Activated T-helper 1 cell treated with anti-CD3 and anti-CD28 coated beads, Interleukin-2, amount 50 U/mL, for 16 hours (primary cell): ENCODE results near the gene TMPRSS2.
A peak's percentile ranks its signal among the peaks of the same experiment; 100 is the strongest.

Source experiments
- DNase-seq, 2 donors: peaks; one replicate each; pipeline ENCODE4 v3.0.0-alpha.2; 2020; ENCODE audit warnings: low read depth in 1 of 2, low spot score in 1 of 2

The TMPRSS2 gene

DNA sequence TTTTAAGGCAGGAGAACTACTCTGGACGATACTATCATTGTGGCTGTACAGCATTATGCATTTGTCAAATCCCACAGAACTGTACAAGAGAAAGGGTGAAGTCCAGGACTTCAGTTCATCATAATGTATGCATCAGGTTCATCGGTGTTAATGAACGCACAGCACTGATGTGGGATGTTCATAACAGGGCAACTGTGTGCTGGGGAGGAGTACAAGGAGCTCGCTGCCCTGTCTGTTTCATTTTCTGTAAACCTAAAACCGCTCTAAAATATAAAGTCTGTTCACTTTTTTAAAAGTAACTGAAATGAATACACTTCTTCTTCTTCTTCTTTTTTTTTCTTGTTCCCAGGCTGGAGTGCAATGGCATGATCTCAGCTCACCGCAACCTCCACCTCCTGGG is 25.0 kb downstream of the TMPRSS2 start:
- DNase-seq, result no peak

GRCh38 chr21:41482301-41482700 is 25.7 kb downstream of the TMPRSS2 start:
- no peak for DNase-seq

DNA sequence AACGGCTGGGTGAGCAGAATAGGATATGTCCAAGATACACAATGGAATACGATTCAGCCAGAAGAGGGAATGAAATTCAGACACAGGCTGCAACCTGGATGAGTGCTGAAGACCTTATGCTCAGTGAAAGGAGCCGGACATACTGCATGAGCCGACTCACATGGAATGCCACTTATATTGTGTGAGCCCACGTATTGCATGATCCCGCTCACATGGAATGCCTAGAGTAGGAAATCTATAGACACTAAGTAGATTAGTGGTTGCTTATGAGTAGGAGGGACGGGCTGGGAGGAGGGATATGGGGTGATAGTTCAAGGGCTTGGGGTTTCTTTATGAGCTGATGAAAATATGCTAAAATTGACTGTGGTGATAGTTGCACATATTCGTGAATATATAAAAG is 26.8 kb downstream of the TMPRSS2 start:
- DNase-seq, result no peak

- no peak for DNase-seq
These were observed 27.8 kb downstream of the TMPRSS2 start for GRCh38 chr21:41480086-41480690.

DNA sequence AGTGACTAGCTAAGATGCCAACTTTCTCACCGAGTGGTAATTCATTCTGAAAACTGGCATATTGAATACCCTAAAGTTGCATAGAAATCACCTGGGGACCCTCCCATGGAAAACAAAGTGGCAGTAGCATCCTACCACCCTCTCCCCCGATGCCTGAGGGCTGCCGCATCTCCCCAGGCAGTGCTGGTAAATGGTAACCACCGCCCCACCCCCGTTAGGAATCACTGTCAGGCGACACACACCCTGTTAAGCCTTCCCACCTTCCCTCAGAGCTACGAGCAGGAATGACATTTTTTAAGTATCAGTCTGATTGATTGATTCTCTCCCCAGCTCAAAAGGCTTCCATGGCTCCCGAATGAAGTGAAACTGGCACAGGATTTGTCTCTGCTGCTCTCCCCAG is 28.3 kb downstream of the TMPRSS2 start:
- no peak for DNase-seq

DNA sequence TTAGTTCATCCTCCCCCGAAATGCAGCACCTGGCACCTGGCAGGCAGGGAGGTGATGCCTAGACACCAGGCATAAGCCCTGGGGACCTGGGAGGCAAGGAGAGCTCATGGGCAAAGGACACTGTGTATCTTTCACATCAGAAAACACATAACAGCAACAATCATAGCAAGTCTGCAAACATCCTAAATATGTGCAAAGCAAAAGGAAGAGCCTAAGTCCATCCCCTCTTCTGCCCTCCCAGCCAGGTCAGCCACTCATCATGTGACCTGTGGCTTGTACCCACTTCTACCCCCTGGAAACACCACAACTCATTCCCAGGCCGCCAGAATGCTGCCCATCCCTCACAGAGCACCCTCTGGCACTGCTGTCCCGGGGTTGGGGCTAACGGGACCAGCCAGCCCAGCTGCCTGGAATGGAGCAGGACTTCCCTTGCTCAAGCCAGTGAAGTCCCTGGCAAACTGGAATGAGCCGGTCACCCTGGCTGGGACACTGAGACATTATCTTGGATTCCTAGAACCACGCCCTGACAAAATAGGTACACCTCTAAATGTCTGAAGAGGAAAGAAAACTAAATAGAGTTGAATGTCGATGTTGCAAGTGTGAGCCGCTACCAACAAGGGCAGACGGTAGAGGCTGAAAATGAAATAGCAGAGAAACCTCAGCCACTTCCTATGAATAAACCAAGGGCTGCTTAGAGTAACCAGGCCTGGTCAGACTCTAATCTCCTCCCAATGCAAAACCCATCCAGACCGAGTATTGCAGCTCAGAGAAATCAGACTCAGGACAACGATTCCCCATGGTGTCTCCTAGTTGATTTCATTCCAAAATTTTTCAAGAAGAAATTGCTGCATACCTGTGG is 29.4 kb downstream of the TMPRSS2 start:
- no peak for DNase-seq

DNA sequence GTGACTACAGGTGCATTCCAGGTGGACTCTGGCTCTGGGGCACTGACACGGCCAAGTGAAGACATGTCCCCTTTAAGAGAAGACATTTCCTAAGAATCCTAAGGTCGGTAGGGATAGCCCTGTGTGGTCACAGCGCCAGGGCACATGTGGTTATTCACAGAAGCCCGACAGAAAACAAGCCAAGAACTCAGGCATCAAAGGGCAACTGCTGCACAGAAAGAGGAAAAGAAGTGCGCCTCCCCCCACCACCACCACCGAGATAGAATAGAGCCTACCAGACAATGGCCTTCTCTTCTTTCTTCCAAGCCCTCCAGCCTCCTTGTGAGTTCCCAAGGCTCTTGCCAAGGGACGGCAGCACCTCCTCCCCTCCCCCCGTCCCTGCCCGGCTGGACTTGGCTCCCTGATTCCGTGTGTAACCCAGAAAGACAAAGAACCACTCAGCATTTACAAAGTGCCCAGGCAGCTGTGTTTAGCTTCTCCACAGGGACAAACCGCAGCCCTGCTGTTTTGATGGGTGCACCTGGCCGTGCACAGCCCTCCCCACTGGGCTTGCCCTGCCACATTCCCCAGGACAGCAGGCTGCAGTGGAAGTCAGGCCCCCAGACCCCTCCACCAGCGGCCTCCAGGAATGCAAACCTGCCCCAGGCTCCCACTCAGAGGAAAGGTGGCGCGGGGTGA is 30.2 kb downstream of the TMPRSS2 start:
- no peak for DNase-seq

DNA sequence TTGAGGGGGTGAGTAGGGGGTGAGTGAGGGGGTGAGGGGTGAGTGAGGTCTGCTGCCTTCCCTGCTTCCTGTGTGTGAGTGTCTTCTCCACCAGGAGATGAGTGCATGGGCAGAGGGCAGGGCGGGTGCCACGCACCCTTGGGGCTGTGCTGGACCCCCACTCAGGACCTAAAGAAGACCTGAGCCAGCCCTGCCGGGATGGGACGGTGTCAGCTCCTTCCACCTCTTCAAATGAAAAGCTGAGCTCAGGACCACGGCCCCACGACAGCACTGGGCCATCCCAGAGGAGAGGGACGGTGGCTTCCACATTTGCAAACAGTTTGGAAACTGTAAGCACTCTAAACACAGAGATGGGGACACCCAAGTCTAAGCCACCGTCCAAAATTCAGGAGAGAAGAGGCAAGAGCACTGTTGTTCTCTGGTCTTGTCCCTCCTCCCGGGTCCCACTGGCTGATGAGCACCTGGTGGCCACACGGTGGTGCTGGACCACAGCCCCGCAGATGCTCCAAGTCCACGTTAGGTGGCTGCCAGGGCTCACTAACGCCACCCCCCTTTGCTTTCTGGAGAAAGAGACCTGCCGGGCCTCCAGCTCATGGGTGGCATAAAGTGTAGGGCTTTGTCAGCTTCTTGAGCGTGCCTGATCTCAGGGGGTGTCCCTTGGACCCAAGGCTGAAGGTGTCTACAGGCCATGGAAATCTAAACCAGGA is 32.1 kb downstream of the TMPRSS2 start:
- DNase-seq, result no peak

- no peak for DNase-seq
These were observed 35.0 kb downstream of the TMPRSS2 start for GRCh38 chr21:41472753-41473548.

DNA sequence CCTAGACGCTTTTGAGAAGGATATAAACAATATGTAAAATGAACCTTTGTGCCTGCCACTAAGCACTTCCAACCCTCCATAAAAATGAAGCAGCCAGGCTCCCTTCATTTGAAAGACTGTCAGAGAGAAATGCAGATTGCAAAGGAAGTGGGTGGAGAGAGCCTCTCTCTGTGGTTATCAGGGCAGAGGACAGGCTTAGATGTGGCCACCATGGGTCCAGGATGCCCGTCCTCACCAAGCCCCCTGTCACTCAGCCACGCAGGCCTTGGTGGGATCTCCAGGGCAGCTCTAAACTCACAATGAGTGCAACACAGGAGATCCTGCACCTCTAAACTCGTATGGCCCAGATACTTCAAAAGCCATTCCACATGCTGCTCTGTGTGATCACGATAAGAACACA is 37.9 kb downstream of the TMPRSS2 start:
- DNase-seq, result no peak

GRCh38 chr21:41466024-41466820 is 41.7 kb downstream of the TMPRSS2 start:
- DNase-seq, result no peak

- DNase-seq, result no peak
These were observed 42.7 kb downstream of the TMPRSS2 start for GRCh38 chr21:41465176-41465781.

- DNase-seq, result peak in 1 of 2 donors; percentile 14
These were observed 47.1 kb downstream of the TMPRSS2 start for GRCh38 chr21:41460578-41461527.

DNA sequence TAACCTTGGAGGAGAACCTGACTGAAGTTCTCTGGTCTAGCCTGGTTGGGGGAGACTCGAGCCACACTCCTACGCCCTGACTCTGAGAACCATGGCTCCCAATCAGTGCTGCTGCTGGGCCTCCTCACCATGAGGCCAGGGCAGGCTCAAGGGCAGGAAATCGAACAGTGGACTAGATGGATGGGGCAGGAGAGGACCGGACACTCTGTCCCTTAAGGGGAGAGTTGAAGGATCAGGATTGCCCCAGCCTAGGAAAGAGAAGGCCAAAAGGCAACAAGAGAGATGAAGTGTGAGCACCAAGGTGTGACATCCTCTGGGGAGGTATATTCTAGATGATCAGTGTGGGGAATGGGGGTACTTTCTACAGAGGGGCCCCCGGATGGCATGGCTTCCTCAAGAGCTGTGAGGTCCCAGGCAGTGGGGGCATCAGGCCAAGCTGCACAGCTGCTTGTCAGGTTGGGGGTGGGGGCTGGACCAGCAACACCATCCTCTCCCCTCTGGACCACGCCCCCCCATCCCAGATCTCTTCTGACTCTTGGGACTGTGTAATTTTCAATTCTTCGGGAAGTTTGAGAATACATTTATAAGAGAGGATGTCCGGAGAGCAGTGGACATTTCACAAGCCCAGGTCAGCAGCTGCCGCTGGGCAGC is 47.9 kb downstream of the TMPRSS2 start:
- DNase-seq, result no peak

DNA sequence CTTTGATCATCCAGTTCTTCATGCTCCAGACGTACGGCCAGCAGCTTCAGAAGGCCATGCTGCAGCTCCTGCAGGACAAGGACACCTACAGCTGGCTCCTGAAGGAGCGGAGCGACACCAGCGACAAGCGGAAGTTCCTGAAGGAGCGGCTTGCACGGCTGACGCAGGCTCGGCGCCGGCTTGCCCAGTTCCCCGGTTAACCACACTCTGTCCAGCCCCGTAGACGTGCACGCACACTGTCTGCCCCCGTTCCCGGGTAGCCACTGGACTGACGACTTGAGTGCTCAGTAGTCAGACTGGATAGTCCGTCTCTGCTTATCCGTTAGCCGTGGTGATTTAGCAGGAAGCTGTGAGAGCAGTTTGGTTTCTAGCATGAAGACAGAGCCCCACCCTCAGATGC is 49.4 kb downstream of the TMPRSS2 start:
- DNase-seq, result no peak

DNA sequence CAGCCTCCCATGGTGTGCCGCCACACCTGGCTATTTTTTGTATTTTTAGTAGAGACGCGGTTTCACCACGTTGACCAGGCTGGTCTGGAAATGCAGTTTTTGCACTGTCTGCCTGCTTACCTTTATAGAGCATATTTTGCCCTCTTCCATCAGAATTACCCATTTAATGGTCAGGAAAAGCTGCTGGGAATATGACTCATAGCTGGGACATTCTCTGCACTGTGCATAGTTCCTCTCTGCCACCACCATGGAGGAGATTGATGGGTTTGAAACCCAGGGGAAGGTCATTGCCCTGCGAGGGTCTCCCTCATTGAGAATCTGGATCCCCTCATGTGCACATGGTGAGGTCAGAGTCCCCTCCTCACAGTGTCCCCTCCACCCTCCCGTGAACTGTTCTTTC is 49.8 kb downstream of the TMPRSS2 start:
- no peak for DNase-seq

DNA sequence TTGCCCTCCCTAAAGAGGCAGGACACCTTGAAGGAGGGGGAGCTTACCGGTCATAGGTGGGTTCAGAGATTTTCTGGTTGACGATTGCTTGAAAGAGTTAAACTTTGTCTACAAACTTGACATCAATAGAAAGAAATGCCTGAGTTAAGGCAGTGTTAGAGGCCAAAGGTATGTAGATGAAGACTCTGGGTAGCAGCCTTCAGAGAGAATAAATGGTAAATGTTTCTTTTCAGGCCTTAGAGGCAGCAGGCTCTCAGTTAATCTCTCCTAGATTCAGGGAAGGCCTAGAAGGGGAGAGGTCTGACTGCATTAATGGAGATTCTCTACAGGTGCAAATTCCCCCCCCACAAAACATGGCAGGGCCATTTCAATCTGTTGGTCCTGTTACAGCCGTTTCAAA is 54.2 kb downstream of the TMPRSS2 start:
- DNase-seq, result no peak

- no peak for DNase-seq
These were observed 54.8 kb downstream of the TMPRSS2 start for GRCh38 chr21:41453198-41453597.
